GM19193 (cell line): ENCODE data around the gene THADA.

ENCODE experiments used
- POLR2A ChIP-seq: IDR thresholded peaks from 4 replicates; pipeline ENCODE4 v1.6.1; 2011; ENCODE audit not compliant: insufficient read depth, insufficient read length; ENCODE audit errors: extremely low read depth

The THADA gene

GRCh38 chr2:43218702-43219382 lies 377.0 kb downstream of the THADA start:
- TF ChIP-seq POLR2A: no peak

- TF ChIP-seq POLR2A: no peak
Observed at GRCh38 chr2:43218155-43218701, 377.6 kb downstream of the THADA start.

DNA sequence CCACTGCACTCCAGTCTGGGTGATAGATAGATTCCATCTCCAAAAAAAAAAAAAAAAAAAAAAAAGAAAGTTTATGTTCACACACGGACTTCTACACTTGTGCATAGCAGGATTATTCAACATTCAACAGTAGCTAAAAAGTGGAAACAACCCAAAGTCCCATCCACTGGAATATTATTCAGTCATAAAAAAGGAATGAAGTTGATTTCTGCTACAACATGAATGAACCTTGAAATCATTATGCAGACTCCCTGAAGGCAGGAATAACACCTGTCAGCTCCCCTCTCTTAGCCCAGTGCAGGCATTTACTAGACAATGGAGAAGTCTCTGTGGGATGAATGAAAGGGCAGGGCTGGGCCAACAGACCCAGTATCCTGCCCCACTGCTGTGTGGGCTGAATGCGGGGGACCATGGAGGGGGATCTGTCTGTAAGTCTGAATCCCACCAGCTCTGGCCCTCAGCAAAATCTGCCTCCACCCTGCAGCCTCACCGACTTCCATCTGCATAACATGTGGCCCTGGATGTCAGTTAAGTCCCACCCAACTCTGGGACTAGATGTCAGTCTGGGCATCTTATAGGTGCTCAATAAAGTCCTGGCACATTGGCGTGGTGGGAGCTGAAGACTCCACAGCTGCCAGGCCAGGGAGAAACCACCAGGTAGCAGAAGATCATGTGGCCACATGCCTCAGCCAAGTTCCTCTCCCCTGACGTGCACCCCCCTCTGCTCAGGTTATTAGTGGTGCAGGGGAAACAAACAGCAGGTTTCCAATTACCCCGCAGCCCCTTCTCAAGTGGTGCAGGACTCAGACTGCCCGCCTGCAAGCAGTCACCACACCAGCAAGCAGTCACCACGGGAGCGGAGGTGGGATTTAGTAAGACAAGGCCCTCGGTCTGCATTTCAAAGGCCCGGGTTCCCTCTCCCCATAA lies 378.3 kb downstream of the THADA start:
- TF ChIP-seq POLR2A: no peak

GRCh38 chr2:43216629-43217028 lies 379.2 kb downstream of the THADA start:
- no peak for TF ChIP-seq POLR2A

DNA sequence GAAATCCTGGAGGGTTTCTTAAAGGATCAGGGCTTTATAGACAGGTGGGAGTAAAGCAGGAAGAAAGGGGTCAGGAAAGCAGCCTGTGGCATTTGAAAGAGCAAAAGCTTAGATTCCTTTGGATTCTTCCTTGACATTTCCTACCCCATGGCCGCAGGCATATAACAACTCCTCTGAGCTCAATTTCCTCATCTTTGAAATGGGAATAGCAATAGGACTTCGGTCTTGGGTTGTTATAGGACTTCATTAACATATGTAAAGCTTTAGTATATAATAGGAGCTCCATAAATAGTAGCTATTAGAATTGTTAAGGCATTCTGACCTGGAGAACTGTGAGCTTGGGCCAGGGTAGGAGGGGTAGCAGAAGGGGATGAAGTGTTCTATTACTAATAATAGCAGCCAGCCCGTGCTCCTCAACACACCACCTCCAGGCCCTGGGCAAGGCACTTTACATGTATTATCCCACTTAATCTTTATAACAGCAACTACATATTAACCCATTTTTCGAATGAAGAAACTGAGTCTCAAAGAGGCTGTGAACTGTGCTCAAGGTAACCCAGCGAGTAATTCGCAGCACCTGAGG lies 380.1 kb downstream of the THADA start:
- TF ChIP-seq POLR2A: no peak

- TF ChIP-seq POLR2A: no peak
Observed at GRCh38 chr2:43214253-43214652, 381.6 kb downstream of the THADA start.

- TF ChIP-seq POLR2A: no peak
Observed at GRCh38 chr2:43212931-43213330, 382.9 kb downstream of the THADA start.

- TF ChIP-seq POLR2A: no peak
Observed at GRCh38 chr2:43212216-43212835, 383.5 kb downstream of the THADA start.

- no peak for TF ChIP-seq POLR2A
Observed at GRCh38 chr2:43210467-43211303, 385.2 kb downstream of the THADA start.

DNA sequence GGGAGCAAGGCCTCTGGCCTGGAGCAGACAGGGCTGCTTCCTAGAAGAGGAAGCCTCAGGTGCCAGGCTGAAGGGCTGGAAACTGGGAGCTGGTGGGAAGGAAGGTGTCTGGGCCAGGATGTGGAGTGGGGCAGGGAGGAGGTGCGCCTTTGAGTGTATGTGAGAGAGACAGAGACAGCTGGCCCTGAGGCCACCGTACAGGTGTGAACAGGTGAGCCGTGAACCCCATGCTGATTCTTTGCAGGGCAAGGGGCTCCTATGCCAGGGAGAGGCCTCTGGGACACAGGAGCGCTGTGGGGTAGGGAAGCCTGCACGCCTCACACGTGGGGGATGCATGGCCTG lies 385.7 kb downstream of the THADA start:
- TF ChIP-seq POLR2A: no peak

DNA sequence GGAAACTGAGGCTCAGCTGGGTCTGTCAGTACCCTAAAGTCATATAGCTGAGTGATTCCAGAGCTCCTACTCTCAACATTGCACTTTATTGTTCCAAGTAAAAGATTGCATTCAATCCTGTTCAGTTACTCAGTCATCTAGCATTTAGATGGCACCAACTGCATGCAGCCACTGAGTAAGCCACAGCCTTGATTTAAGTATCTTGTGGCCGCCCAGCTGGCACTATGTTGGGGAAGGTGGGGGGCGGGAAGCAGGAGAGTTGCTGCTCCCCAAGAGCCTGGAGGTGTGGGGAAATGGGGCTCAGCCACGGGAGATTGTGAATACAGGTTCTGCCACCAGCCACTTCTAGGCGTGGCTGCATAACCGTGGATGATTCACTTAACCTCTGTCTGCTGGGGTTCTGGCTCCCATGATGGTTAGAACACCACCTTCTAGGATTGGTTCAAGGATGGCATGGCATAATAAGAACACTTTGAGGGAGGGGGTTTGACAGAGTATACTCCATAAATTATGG lies 386.6 kb downstream of the THADA start:
- no peak for TF ChIP-seq POLR2A

DNA sequence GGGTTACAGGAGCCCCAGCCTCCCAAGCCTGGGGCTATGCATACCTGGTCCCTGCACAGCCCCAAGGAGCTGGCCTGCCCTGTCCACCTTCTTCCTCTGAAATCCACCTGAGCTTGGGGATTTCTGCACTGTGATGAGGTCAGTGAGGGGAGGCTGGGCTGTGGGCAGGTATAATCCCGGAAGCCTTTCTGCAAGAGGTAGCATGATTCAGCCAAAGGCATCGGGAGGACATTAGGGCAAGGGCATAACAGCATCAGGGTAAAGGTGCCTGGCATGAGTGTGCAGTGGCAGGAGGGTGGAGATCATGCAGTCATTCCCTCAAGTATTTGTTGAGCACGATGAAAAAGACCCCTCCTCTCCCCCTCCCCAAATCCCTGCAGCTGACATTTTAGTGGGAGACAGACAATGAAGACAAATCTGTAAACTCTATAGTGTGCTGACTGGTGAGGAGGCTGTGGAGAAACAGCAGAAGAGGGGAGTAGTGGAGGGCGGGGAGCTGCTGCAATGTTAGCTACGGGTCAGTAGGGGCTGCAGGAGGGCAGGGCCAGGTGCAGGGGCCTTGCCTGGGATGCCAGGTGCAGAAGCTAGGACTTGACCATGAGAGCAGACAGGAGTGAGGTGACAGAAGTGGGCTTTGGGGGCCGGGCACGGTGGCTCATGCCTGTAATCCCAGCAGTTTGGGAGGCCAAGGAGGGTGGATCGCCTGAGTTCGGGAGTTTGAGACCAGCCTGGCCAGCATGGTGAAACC lies 388.1 kb downstream of the THADA start:
- no peak for TF ChIP-seq POLR2A

DNA sequence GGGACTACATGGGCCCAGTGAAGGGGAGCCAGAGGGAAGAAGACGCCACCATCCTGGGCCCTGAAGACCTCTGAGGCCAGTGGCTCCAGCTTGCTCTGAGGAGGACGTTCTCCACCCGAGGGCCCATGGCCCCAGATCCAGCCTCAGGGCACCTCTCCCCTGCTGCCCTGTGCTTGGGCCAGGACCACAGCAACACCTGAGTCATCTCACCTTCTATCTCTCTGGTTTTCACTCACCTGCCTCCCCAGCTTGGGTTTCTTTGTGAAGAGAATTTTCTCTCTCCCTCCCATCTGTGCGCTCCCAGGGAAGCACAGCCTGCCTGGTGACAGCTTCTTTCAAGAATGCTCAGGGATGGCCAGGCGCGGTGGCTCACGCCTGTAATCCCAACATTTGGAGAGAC lies 389.2 kb downstream of the THADA start:
- TF ChIP-seq POLR2A: no peak
